ENCODE data around the gene PRDM16. TPM values are rescaled to one million over a fixed set of nuclear protein-coding genes. Genes with fewer than 3 reads are reported as not detected.

The PRDM16 gene
- total RNA-seq, 1 experiment from 2014 or later = 0.17 TPM

GRCh38 chr1:3404801-3405200 is 335.8 kb downstream of the PRDM16 start:
- H4K8ac ChIP-seq (replicated peaks; ENCODE audit: insufficient read length, low read depth, low read length) = no peak overlapping the region
- no peak overlapping the region for H2BK120ac ChIP-seq (ENCODE audit: low read depth, low read length, poor library complexity, severe bottlenecking)
- no peak overlapping the region for H3K23ac ChIP-seq (ENCODE audit: insufficient read length, low read depth, low read length)
- no peak overlapping the region for H3K9ac ChIP-seq (ENCODE audit: extremely low read depth, insufficient read length, low read length)
- TF ChIP-seq CTCF (conservative IDR thresholded peaks at IDR 0.05) = no peak
- Mint-ChIP-seq H3K27ac (no peak overlapping the region), H3K4me1 (peaks cover 0 to 3% of the 10 kb centered on the region in 2 experiments; a peak in 1 of 4 replicates), H3K27me3 (ENCODE audit: low read depth) (no peaks in the 10 kb centered on the region), H3K36me3 (ENCODE audit: insufficient read depth in 1 of 3, low read depth in 3 of 3) (no peaks in the 10 kb centered on the region), H3K4me3 (no peak overlapping the region), H3K9me3 (no peaks in the 10 kb centered on the region)
- no peaks in the 10 kb centered on the region for H3K23me2 ChIP-seq (ENCODE audit: insufficient read length, low read depth, low read length, poor library complexity, severe bottlenecking)
- no peak overlapping the region for H4K5ac ChIP-seq (ENCODE audit: insufficient read length, low read depth, low read length)
- no peak overlapping the region for H3T11ph ChIP-seq (ENCODE audit: low read length)
- no peak overlapping the region for H2BK20ac ChIP-seq (ENCODE audit: low read depth, low read length, poor library complexity, severe bottlenecking)
- no CpG with 5 or more reads among the region's 27 CpGs for WGBS (ENCODE audit: extremely low coverage, insufficient read length, low lambda C conversion rate)
- H3K79me1 ChIP-seq (ENCODE audit: insufficient read depth, low read depth, low read length, poor library complexity, severe bottlenecking) = no peaks in the 10 kb centered on the region
- no peaks in the 10 kb centered on the region for H3K9me3 ChIP-seq (ENCODE audit: control insufficient read depth, low read depth, low read length)
- no peak overlapping the region for H3K14ac ChIP-seq (ENCODE audit: insufficient read depth, low read length)
- no peak overlapping the region for H4K91ac ChIP-seq (ENCODE audit: insufficient read length, low read depth, low read length)
- H3K56ac ChIP-seq (ENCODE audit: insufficient read length, low read depth, low read length) = no peak overlapping the region
- H3K4me2 ChIP-seq (ENCODE audit: insufficient read depth, insufficient read length, low read length) = no peak overlapping the region
- no peaks in the 10 kb centered on the region for H3K4me1 ChIP-seq (ENCODE audit: insufficient read depth, low read length)
- H3K79me2 ChIP-seq (ENCODE audit: insufficient read depth, low read length) = no peaks in the 10 kb centered on the region
- no peak overlapping the region for H3K4ac ChIP-seq (ENCODE audit: low read depth, low read length)
- no peaks in the 10 kb centered on the region; the same call in 1 of the 2 replicates for H3K27me3 ChIP-seq (ENCODE audit: insufficient read depth, low read length)
- H2BK5ac ChIP-seq (ENCODE audit: insufficient read length, low read length) = no peak overlapping the region
- no peak overlapping the region for H3K27ac ChIP-seq (ENCODE audit: insufficient read length, low read depth, low read length)
- no peak overlapping the region for H2BK12ac ChIP-seq (ENCODE audit: insufficient read length, low read depth, low read length)
- H2BK15ac ChIP-seq (ENCODE audit: low read depth, low read length) = no peak overlapping the region
- H2AFZ ChIP-seq (ENCODE audit: low read length) = no peak overlapping the region
- peaks cover 2% of the 10 kb centered on the region for H4K20me1 ChIP-seq (ENCODE audit: control insufficient read depth, insufficient read depth, insufficient read length)
- DNase-seq = no peak
- H3K18ac ChIP-seq (ENCODE audit: insufficient read length, low read depth, low read length) = no peak overlapping the region
- H2AK5ac ChIP-seq (ENCODE audit: insufficient read length, low read length) = no peak overlapping the region

All from H9 (cell line).